Endothelial cell of umbilical vein (primary cell): ENCODE data around the gene STAT4. TPM values are rescaled to one million over a fixed set of nuclear protein-coding genes. Genes with fewer than 3 reads are reported as not detected.

Source experiments
- BruUV-seq: library from RNA; stranded (reverse); fragments of 400-500 nt; replicated peaks from 2 replicates; lab custom pipeline; 2021; lab: Mats Ljungman, UMichigan
- CTCF ChIA-PET: fragments of 300-600, 350-600 bp; sonication (Branson Sonifier 250); formaldehyde crosslinking; loops from one replicate; lab custom pipeline; 2021; ENCODE audit warnings: antibody characterized with exemption, inconsistent platforms; lab: Charles Lee
- POLR2A ChIA-PET: fragments of 300-600, 350-600 bp; sonication (Branson Sonifier 250); formaldehyde crosslinking; loops from one replicate; lab custom pipeline; 2021; ENCODE audit warnings: antibody characterized with exemption, inconsistent platforms; lab: Charles Lee
- DNase-seq: peaks from one replicate; pipeline ENCODE4 v3.0.0-alpha.2; 2011; ENCODE audit warnings: low read depth, low spot score
- FAIRE-seq: peaks from 2 replicates; lab custom pipeline; 2011; peaks lifted over from hg19 to GRCh38; lab: Jason Lieb, UNC
- H2AFZ ChIP-seq: 2 replicates; pipeline ENCODE4 v1.6.0; 2012; ENCODE audit warnings: low read depth, low read length, control low read depth, inconsistent platforms
- H3K27ac ChIP-seq: 2 replicates; pipeline ENCODE4 v1.5.1; 2011; ENCODE audit warnings: low read depth, mild to moderate bottlenecking, control low read depth, low read length, moderate library complexity; ENCODE audit not compliant: insufficient read depth
- H3K27me3 ChIP-seq, 2 experiments: 2 replicates each; pipeline versions ENCODE4 v1.6.0 to v1.6.1; 2011; ENCODE audit warnings: low read length in 2 of 2, mixed read lengths in 1 of 2; ENCODE audit not compliant: control insufficient read depth in 2 of 2, insufficient read depth in 2 of 2
- H3K36me3 ChIP-seq, 2 experiments: 2 replicates in 1 of 2; 3 replicates in 1 of 2; pipeline ENCODE4 v1.5.1; 2011; ENCODE audit warnings: low read length in 2 of 2, mild to moderate bottlenecking in 1 of 2, moderate library complexity in 1 of 2; ENCODE audit not compliant: control insufficient read depth in 2 of 2, insufficient read depth in 2 of 2; ENCODE audit errors: extremely low read depth in 1 of 2
- H3K4me1 ChIP-seq: 3 replicates; pipeline ENCODE4 v1.5.1; 2011; ENCODE audit warnings: mild to moderate bottlenecking, low read length; ENCODE audit not compliant: control insufficient read depth, insufficient read depth; ENCODE audit errors: extremely low read depth
- H3K4me2 ChIP-seq: 2 replicates; pipeline ENCODE4 v1.6.1; 2011; ENCODE audit warnings: low read length, control low read depth, mixed read lengths; ENCODE audit not compliant: insufficient read depth
- H3K4me3 ChIP-seq, 3 experiments: fragments of 200-600 bp in 1 of 3; sonication (generic), shearing (Covaris generic) in 1 of 3; replicated peaks in 1 of 3; 2 replicates each; pipeline ENCODE4 v1.5.1; 2011 to 2016; ENCODE audit warnings: control low read depth in 3 of 3, low read length in 3 of 3, mild to moderate bottlenecking in 2 of 3, inconsistent platforms in 1 of 3, low read depth in 1 of 3, moderate library complexity in 1 of 3; ENCODE audit not compliant: insufficient read depth in 1 of 3
- H3K79me2 ChIP-seq: 2 replicates; pipeline ENCODE4 v1.6.0; 2012; ENCODE audit warnings: low read length, inconsistent platforms; ENCODE audit not compliant: control insufficient read depth, insufficient read depth
- H3K9ac ChIP-seq: replicated peaks from 2 replicates; pipeline ENCODE3; 2011; ENCODE audit warnings: low read length, control low read depth; ENCODE audit not compliant: insufficient read depth; ENCODE audit errors: extremely low read depth
- H3K9me1 ChIP-seq: replicated peaks from 3 replicates; pipeline ENCODE4 v1.6.0; 2011; ENCODE audit warnings: mild to moderate bottlenecking, low read length; ENCODE audit not compliant: control insufficient read depth, insufficient read depth; ENCODE audit errors: extremely low read depth
- H3K9me3 ChIP-seq: replicated peaks from 2 replicates; pipeline ENCODE4 v1.5.1; 2012; ENCODE audit warnings: low read length, inconsistent platforms; ENCODE audit not compliant: control insufficient read depth, insufficient read depth
- H4K20me1 ChIP-seq: replicated peaks from 2 replicates; pipeline ENCODE3; 2011; ENCODE audit warnings: mild to moderate bottlenecking, low read length; ENCODE audit not compliant: control insufficient read depth, insufficient read depth; ENCODE audit errors: extremely low read depth
- CTCF ChIP-seq, 2 donors: IDR thresholded peaks; 1 replicate in 1 of 2; 2 replicates in 1 of 2; pipeline ENCODE4 v1.5.1; 2011; ENCODE audit warnings: low read length in 2 of 2, mild to moderate bottlenecking in 2 of 2, moderate library complexity in 2 of 2, control low read depth in 1 of 2, inconsistent platforms in 1 of 2, low read depth in 1 of 2; ENCODE audit not compliant: insufficient read depth in 1 of 2; ENCODE audit errors: extremely low read depth in 1 of 2
- FOS ChIP-seq: IDR thresholded peaks from 2 replicates; pipeline ENCODE4 v1.6.1; 2011; ENCODE audit warnings: mild to moderate bottlenecking, low read length, moderate library complexity, borderline replicate concordance; ENCODE audit not compliant: insufficient read depth
- GATA2 ChIP-seq: IDR thresholded peaks from 2 replicates; pipeline ENCODE4 v1.7.0; 2011; ENCODE audit warnings: low read depth, mild to moderate bottlenecking, moderate library complexity, mixed read lengths, low read length; ENCODE audit not compliant: insufficient read length, insufficient read depth
- JUN ChIP-seq: IDR thresholded peaks from 2 replicates; pipeline ENCODE4 v1.6.1; 2011; ENCODE audit warnings: borderline replicate concordance, low read depth; ENCODE audit not compliant: insufficient read length, insufficient read depth
- MYC ChIP-seq: IDR thresholded peaks from one replicate; pipeline ENCODE4 v1.6.1; 2011; ENCODE audit warnings: mild to moderate bottlenecking, low read depth, low read length
- POLR2AphosphoS5 ChIP-seq: IDR thresholded peaks from 2 replicates; pipeline ENCODE4 v1.6.1; 2012; ENCODE audit warnings: low read depth, mild to moderate bottlenecking, control low read depth, low read length, moderate library complexity; ENCODE audit not compliant: insufficient read depth
- dilution Hi-C: fragments of 300-500 bp; cut with MboI; formaldehyde crosslinking; loops from one replicate; pipeline ENCODE4 v1.15.0; 2019; ENCODE audit warnings: low sequenced_read_pairs; ENCODE audit not compliant: extremely low pct_ligation_motif_present
- intact Hi-C: fragments of 100-400 bp; cut with micrococcal nuclease; formaldehyde crosslinking; loops from one replicate; pipeline ENCODE4 v1.10.0; 2022
- polyA plus RNA-seq, 4 experiments: library from polyadenylated mRNA; depleted of rRNA in 3 of 4; stranded (reverse) in 3 of 4; unstranded in 1 of 4; fragments of >200 nt; gene quantifications; 2 replicates each; pipeline versions ENCODE4 v1.2.1 to v1.2.3, GENCODE V29; 2011 to 2012; ENCODE audit warnings: missing spikeins in 1 of 4
- total RNA-seq: library from RNA; stranded (reverse); gene quantifications from 2 replicates; pipeline ENCODE4 v1.2.3, GENCODE V29; 2021
- TF ChIP-seq, protein P1 (sequence below): IDR thresholded peaks from 2 replicates; pipeline ENCODE4 v1.6.1; 2011; ENCODE audit not compliant: insufficient read depth, insufficient read length

STAT4 gene
- total and polyA plus RNA-seq, 2 donors (not counting 3 experiments of a cell fraction or from before 2014, with no cell fraction given): 0.46 to 1.2 TPM

DNA sequence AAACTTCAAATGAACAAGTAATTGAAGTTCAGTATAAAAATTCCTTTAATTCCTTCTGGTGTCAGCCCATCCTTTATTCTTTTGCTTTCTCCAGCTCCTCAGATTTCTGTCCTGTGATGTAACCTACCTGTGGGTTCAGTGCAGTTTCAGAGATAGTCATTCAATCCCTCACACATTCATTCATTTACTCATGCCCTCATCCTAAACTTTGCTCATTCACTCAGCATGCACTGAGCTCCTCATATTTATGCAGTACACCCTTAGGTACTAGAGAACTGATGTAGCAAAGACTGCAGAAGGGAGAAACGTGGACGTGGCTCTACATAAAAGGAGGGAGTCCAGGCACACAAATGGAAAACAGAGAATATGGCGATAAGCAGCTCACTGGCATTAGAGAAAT is 91.5 kb downstream of the STAT4 start:
- DNase-seq: no peak
- Histone ChIP-seq H3K9me1 (no peaks in the 10 kb centered on the region), H3K27me3 (no peaks in the 10 kb centered on the region), H3K4me3 (no peak overlapping the region), H3K9ac (no peak overlapping the region), H4K20me1 (no peaks in the 10 kb centered on the region), H3K9me3 (no peaks in the 10 kb centered on the region), H3K4me1 (no peaks in the 10 kb centered on the region), H2AFZ (no peak overlapping the region), H3K27ac (no peak overlapping the region), H3K79me2 (no peaks in the 10 kb centered on the region), H3K36me3 (no peaks in the 10 kb centered on the region), H3K4me2 (no peak overlapping the region)
- TF ChIP-seq CTCF (IDR thresholded peaks at IDR 0.05; ENCODE audit: extremely low read depth in 1 of 2, insufficient read depth in 1 of 2, low read depth in 1 of 2, low read length in 2 of 2) (no peak), MYC (no peak)
- TF ChIP-seq, protein P1, sequence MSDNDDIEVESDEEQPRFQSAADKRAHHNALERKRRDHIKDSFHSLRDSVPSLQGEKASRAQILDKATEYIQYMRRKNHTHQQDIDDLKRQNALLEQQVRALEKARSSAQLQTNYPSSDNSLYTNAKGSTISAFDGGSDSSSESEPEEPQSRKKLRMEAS: no peak
- ChIA-PET POLR2A (no interaction called here), CTCF (interaction anchor here (1.2 to 1.3 kb wide), 2 partner anchors 11 to 106 kb away, joined by 4 to 5 read pairs; no protein-coding TSS in a partner anchor)
- dilution Hi-C loops: no loop called here
- BruUV-seq: no TSS peak
- FAIRE-seq: no peak
- intact Hi-C loops: no loop called here

GRCh38 chr2:191056228-191056627 is 94.6 kb downstream of the STAT4 start:
- no peaks in the 10 kb centered on the region for H3K36me3 ChIP-seq
- ChIA-PET CTCF (interaction anchor here (1.1 kb wide), 1 partner anchor 100 kb away, joined by 3 read pairs; no protein-coding TSS in a partner anchor), POLR2A (no interaction called here)
- no peaks in the 10 kb centered on the region for H3K79me2 ChIP-seq
- peaks cover 5% of the 10 kb centered on the region for H3K4me1 ChIP-seq
- intact Hi-C loops (no loop called here), dilution Hi-C loops (no loop called here)
- FAIRE-seq (no peak), DNase-seq (no peak)
- no peak overlapping the region for H3K9ac ChIP-seq
- peaks cover 0 to 4% of the 10 kb centered on the region in 2 experiments for H3K27me3 ChIP-seq
- no TSS peak for BruUV-seq
- no peak overlapping the region for H3K27ac ChIP-seq
- no peak overlapping the region for H3K4me2 ChIP-seq
- H4K20me1 ChIP-seq: no peaks in the 10 kb centered on the region
- H3K9me3 ChIP-seq: no peaks in the 10 kb centered on the region
- H3K9me1 ChIP-seq: no peaks in the 10 kb centered on the region
- TF ChIP-seq JUN: no peak
- no peak for TF ChIP-seq CTCF (IDR thresholded peaks at IDR 0.05; ENCODE audit: extremely low read depth in 1 of 2, insufficient read depth in 1 of 2, low read depth in 1 of 2, low read length in 2 of 2)
- TF ChIP-seq GATA2: no peak
- no peak for TF ChIP-seq MYC
- TF ChIP-seq FOS: no peak
- TF ChIP-seq, protein P1: no peak
- no peak for TF ChIP-seq POLR2AphosphoS5
- H3K4me3 ChIP-seq: no peak overlapping the region
- no peak overlapping the region for H2AFZ ChIP-seq
